HG03280 (cell line): ENCODE results near the gene TH.

Source experiments
- ATAC-seq: cut with Tn5 transposase; IDR thresholded peaks from one replicate; pipeline ENCODE4 v1.9.1; 2021; ENCODE audit warnings: mild to moderate bottlenecking, moderate library complexity; ENCODE audit not compliant: unreplicated experiment

TH gene

DNA sequence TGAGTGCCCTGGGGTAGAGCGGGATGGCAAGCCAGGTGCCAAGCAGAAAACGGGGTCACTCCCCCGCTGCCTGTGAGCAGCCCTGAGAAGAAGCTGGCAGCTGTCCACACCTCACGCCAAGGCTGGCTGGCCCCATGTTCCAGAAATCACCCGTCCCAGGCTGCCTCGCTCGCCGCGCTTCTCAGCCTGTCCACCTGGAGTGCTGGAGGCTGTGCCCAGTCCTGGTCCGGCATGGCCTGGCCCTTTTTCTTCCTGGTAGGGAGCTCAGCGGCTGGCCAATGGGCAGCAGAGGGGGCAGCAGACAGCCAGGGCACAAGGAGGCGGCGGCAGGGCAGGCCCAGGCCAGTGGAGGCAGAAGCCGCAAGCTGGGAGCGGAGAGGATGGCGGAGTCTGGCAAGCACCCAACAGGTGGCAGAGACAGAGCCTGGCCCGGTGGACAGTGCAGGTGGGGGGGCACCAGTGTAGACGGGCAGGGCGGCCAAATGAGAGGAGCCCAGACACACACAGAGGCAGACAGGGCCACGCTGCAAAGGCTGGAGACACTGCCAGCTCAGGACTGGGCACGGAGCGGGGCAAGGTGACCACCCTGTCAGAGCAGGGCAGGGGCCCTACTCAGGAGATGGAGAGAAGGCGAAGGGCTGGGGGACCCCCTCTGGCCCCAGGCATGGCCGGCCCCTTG, 37.2 kb upstream of the TH start:
- ATAC-seq: no peak

DNA sequence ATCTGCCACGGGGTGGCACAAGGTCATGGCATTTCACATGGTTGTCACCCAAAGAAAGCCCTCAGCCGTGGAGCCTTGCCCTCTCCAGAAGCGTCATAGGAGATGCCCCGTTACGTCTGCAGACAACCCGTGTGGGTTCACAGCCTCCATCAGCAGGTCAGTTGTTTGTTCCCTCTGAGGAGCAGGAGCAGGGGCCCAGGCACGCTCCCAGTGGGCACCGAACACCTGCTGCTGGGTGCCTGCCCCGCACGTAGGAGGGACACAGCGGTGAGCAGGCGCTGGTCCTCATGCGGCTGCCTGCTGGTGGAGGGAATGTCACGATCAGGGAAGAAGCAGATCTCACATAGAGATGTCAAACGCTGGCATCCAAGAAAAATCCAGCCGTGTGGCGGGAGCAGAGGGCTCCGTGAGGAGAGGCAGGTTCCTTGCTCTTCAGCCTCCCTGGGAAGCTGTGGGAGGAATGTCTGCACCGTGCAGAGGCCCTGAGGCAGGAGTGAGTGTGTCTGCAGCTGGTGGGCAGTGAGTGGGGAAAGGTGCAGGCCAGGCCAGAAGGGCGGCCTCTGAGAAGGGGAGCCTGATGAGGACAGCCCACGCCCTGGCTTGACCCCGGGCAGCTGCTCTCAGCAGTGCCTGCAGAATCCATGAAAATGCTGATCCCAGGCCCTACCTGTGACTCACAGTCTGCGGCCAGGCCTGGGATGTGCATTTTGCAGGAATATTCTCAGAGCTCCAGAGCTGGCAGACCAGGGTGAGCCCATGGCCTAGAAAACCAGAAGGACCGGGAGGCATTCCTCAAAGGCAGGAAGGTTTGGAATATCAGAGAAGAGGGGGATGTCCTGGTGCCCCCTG, 36.4 kb upstream of the TH start:
- no peak for ATAC-seq

DNA sequence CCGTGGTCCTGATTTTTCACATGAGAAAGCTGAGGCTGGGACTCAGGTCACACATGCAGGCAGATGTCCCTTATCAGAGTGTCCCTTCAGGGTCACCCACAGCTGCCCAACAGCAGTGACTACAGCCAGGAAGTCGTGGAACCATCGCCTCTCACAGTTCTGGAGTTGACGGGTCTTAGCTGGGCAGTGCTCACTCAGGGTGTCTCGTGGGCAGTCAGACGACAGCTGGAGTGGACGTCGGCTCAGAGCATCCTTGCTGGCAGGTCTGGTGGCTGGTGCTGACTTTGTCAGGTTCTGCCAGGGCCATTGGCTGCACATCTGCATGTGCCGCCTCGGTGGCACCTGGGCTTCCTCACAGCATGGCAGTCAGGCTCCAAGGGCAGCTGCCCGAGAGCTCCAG, 35.6 kb upstream of the TH start:
- ATAC-seq: no peak

DNA sequence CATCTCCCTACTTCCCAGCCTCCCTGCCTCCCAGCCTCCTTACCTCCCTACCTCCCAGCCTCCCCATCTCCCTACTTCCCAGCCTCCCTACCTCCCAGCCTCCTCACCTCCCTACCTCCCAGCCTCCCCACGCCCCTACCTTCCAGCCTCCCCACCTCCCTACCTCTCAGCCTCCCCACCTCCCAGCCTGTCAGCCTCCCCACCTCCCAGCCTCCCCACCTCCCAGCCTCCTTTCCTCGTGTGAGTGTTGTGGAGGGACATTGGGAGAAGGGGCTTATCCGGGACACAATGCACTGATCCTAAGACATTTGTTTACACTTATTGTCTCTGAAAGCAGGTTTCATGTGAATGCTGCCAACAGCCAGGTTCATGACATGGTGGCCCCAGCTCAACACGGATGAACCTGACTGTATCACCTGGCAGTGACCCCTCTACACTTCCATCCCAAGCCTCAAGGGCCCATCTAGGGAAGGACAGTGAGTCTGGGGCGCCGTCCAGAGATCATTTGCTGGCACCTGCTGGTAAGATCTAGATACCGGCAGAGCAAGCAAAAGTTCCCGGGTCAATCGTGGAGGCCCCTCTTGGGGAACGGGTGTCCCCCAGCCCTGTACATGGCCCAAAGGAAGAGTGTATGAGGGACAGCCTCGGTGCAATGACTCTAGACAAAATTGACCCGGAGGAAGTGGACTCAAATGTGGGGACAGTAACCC, 34.5 kb upstream of the TH start:
- no peak for ATAC-seq

DNA sequence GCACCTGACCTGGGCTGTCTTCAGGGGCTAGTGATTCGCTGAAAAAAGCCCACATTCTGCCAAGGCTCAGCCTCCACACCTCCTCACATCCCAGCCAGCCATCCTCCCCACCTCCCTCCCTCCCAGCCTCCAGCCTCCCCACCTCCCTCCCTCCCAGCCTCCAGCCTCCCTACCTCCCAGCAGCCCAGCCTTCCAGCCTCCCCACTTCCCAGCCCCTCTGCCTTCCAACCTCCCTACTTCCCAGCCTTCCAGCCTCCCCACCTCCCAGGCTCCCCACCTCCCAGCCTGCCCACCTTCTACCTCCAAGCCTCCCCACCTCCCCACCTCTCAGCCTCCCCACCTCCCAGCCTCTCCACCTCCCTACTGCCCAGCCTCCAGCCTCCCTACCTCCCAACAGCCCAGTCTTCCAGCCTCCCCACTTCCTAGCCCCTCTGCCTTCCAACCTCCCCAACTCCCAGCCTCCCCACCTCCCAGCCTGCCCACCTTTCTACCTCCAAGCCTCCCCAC, 33.7 kb upstream of the TH start:
- no peak for ATAC-seq

DNA sequence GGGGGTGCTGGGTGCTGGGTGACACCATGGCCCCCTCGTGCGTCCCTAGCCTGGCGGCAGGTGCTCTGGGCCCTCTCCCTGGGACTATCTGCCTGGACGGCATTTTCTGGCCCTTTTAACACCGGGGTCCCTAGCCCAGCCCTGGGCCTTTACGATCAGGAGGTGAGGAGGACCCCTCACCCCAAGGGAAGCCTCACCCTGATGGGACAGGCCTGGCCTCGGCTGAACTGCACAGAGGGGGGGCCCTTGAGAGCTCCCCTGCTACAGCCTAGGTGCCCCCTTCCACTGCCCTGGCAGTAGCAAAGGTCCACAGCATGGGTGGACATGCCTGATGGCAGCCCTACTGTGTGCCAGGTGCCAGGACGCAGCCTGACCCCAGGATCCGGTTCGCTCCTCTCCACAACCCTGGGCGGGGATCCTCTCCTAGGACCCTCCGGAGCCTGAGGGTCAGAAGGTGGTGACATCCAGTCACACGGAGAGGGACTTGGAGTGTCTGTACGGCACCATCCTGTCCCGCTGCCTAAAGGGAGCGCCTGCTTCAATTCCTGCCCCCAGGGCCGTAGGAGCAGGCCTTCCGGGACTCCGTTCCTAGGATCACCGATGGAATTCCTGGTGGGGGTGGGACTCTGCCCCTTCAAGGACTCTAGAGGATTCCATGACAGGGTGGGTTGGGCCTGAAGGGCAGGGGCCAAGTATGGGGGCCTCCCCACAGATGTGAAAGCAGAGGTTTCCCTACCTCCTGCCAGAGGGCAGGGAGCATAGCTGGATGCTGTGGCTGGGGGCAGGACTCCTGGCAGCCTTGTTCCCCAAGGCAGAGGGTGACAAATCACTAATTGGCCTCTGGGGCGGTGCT, 33.0 kb upstream of the TH start:
- ATAC-seq: no peak

DNA sequence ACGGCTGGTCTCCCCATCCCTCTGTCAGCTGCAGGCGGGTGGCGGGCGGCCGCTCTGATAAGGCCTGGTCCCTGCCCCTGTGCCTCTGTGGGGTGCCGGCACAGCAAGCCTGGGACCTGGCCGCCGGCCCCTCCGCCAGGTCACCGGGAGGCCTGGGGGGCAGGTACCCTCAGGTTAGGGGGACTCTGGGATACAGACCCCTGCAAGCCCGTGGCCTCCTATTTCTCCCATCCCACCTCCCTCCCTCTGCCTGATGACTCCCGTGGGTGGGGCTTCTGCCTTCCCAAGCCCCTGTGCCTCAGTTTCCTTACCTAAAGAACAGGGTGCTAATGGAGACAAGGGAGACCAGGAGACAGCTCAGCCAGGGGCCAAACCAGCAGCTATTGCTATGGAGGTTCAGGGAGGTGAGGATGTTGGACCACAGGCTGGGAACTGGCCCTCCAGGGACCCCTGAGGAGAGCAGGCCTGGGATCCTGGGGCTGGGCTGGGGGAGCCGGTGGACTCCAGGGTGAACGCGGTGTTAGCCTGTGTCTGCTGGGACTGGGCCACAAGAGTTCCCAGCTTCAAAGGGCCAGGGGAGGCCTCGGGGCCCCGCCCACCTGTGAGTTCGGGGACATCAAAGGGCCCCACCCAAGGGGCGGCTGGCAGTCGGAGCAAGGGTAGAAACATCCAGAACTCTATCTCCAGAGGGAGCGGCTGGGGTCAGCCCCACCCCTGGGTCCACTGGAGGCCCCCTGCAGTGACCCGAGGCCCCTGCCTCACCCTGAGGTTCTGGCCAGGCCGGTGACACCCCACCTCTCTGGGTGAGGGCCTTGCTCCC, 32.0 kb upstream of the TH start:
- no peak for ATAC-seq

DNA sequence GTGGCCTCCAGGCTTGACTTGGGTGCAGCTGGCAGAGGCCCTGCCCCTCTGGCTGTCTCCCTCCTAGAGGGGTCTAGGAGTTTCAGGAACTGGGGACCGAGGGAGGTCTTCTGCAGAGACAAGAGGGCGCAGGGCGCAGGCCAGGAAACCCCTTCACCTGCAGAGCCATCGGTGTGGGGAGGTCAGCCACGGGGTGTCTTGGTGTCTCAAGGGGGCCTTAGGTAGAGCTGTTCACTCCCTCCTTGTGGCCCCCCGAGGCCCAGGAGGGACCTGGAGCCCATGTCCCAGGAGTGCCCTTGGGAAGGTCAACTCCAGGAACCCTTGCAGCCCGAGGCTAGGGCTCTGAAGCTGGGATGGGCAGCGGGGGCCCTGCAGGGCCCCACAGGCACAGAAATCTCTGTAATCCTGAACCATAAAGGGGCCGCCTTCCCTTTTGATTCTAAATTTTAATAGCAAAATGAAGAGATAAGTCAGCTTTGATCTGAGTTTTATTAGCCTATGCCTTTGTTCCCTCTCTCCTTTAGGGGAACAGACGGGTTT, 31.4 kb upstream of the TH start:
- ATAC-seq: no peak

DNA sequence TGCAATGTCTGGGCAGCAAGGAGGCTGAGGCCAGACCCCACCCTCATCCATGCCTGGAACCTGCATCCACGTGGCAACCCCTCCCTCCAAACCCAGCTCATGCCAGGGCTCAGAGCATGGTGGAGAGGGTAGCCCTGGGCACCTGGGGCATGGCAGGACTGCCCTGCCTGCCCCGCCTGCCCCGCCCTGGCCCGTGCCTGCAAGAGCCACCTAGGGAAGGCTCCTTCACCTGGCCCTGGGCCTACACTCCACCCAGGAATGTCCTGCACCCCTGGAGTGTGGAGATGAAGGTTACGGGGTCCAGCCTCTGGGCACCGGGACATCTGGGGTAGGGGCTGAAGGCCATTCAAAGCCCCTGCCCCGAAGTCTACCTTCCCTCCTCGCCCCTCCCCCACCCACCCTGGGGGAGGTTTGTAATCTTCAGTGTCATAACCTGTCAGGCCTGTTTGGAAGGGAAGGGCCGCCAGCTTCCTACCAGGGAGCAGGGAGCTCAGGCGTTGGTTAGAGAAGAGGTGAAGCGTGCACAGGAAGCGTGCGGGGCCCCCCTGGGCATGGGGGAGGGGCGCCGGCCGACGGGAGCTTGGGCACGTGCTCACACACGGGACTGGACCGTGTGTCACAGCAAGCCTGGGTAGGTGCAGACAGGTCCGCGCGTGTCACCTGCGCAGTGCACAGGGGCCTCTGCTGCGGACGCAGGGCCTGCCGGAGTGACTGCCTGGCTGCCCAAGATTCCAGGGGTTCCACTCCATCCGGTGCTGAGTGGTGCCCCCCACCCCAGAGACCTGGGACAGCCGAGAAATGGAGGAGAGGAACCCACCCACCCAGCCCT, 30.7 kb upstream of the TH start:
- ATAC-seq: no peak

DNA sequence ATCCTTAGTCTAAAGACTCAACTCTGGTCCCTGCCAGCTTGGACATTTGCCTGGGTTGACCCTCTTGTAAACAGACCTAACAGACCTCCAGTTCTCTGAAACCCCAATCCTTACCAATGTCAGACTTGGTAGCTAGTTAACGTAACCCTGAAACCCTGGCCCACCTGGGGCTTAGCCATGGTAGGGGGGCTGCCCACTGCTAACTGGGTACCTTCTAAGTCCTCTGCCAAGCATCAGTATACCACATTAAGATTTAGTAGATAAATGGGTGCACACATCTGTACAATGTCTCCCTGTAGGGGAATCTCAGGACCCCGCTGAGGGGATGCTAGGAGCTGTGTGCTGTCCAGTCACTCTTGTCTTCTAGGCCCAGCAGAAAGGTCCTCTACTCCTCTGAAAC, 29.9 kb upstream of the TH start:
- ATAC-seq: no peak

DNA sequence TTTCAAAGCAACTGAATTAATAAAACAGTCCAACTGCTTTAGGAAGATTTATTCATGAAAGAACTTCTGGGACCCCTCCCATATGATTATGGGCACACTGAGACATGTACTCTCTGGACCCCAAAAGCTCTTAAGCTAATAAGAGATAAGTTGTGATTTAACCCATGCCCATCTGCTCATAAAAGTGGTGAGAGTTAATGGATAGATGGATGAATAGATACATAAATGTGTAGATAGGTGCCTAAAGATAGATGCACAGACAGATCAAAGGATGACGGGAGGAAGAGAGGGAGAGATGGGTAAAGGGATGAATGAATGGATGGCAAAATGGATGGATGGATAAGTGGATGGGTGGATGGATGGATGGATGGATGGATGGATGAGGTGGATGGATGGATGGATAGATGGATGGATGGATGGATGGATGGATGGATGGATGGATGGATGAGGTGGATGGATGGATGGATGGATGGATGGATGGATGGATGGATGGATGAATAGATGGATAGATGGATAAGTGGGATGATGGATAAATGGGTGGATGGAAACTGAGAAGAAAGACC, 29.4 kb upstream of the TH start:
- ATAC-seq: no peak

DNA sequence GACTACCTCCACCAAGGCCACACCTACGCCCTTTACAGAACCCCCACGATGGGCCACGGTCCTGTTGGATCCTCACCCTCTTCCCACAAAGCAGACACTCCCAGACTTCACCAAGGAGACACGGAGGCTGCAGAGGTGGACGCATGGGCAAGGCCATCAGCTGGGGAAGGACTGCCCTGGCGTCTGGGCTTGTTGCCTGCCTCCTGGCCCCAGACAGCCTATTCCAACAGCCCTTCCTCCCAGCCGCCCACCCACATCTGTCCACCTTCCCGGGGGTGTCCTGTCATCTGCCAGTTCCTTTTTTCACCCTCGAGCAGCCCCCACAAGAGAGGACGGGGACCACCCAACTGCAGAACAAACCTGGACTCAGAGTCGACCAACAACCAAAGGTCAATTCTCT, 28.9 kb upstream of the TH start:
- ATAC-seq: no peak

DNA sequence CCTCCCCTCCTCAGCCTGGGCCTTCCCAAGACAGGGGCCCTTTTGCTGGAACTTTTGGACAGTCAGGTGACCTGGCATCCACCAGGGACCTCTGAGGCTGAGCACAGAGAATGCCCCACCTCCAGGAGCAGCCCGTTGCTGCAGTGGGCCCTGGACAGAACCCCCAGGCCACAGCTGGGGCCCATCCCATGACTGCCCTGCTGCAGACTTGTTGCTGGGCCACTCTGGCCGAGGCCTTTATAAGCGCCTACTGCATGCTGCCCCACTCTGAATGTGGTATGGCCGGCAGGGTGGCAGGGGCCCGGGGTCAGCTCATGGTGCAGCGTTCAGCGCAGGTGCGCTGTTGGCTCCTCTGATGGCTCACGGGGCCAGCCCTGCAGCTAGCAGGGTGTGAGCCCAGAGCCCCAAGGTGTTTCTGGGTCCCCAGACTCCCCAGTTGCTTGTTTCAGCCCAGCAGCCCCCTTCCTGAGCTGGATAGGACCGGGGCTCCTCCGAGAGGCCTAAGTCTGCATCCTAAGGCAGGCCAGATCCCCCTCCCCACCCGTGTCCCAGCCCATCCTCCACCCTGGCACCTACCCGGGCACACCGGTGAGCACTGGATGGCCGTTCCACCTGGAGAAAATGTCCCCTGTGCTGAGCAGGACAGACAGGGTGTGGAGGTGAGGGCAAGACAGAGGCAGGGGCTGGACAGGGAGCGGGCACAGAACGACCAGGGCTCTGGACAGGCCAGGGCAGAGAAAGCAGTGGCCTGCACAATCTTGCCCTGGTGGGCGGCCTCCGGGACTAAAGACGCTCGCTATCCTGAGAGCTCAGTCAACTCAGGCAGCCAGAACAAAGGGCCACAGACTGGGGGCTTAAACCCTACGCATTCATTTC, 28.1 kb upstream of the TH start:
- ATAC-seq: no peak

DNA sequence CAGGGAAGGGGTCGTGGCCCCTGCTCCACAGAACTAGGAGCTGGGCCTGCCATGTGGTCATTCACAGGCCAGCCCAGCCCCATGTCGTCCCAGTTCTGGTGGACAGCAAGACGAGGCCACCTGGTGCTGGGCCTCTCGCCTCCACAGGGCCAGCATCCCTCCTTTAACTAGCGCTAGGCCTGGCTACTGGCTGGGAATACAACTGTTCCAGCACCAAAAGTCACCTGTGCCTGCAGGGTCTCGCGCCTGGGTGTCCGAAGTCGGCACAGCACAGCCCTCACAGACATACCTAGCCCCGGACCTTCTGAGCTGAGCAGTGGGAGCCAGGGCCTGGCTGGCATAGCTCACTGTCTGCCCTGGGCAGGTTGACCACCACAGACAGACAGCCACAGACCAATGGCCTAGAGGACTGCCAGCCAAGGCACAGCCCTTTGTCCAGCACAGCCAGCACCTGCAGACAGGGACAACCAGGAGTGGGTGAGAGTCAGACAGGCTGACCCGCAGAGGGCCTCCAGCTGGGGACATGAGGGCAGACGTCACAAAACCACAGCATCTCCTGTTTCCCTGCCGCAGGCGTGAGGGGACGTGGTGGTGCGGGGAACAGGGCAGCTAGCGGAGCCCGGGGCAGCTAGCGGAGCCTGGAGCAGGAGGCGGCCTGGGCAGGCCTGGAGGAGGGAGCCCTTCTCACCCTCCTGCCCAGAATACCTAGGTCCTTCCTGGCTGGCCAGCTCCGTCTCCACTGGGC, 27.2 kb upstream of the TH start:
- ATAC-seq: no peak

DNA sequence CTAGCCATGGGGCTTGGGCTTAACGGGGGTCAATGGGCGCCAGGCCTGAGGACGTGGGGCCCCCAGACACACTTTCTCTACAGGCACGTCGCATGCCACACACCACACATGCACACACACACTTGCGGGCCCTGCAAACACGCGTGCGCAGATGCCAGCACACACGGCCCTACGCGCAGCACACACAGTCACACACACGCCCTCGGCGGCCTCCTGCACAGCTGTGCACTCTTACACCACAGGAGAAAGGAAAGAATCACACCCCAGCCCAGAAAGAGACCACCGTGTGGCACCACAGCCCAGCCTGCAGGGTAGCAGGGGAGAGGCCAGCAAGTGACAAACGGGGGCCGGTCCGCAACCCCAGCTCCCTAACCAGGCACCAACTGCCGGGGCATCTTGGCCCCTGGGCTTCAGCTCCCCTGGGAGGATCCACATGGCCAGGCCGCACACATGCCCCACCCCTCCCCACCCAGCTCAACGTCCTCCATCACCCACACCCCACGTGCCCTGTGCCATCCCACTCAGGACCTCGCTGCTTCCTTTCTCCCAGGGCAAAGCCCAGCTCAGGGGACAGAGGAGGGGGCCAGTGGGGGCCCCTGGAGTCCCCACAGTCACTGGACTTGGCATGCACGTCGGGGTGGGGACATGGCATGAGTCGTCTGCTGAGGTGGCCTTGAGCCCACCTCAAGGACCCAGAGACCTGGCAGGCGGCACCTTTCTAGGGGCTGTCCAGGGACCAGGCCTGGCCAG, 26.3 kb upstream of the TH start:
- ATAC-seq: no peak
